ENCODE data around the gene ZNF254. TPM values are rescaled to one million over a fixed set of nuclear protein-coding genes. Genes with fewer than 3 reads are reported as not detected.

The ZNF254 gene
- total and polyA plus RNA-seq, 9 of the 15 experiments (the other 6 are each of a cell fraction or from before 2014, with no cell fraction given): 10.7 to 22.1 (median 14.2) TPM

DNA sequence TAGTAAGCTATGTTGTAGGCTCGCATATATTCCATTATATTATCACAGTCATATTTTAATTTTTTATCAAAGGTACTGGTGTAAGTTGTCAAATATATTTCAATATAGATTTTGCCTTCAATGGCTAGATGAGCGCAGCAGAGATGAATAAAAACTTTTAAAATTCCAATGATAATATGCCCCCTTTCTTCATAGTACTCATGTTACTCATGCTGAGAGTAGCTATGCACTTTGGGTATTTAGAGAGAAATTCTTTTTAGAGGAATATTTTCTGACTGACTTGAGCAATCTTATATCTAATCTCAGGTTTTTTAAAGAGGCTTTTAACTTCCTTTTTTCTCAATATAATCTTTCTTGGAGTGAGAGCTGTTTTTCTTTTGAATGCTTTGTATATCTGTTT, 11.4 kb downstream of the ZNF254 start:
- H3K9me3 ChIP-seq (replicated peaks; ENCODE audit: control insufficient read depth, insufficient read depth, low read depth, low read length): no peaks in the 10 kb centered on the region
- ATAC-seq: no peak
- WGBS (ENCODE audit: insufficient coverage, low coverage, missing lambda C conversion rate): 70% methylated on average over 2 of the region's 2 CpGs
- H3K9ac ChIP-seq (ENCODE audit: insufficient read depth in 1 of 2, low read depth in 2 of 2, low read length in 2 of 2): no peak overlapping the region
- FAIRE-seq: no peak
- H3K9me1 ChIP-seq (ENCODE audit: control insufficient read depth, insufficient read depth, low read length): no peaks in the 10 kb centered on the region
- H3K79me2 ChIP-seq (ENCODE audit: control insufficient read depth, insufficient read depth, low read length): peaks cover 81% of the 10 kb centered on the region
- no peaks in the 10 kb centered on the region; a peak in 1 of 5 replicates for H3K4me1 ChIP-seq (replicated peaks in 1 of 2; ENCODE audit: control insufficient read depth in 2 of 2, insufficient read depth in 2 of 2, low read length in 2 of 2)
- ChIA-PET POLR2A (interaction anchor here (2.3 kb wide), 1 partner anchor 11 kb away, joined by 9 read pairs; the partner anchor contains the start of gene ZNF254), CTCF (ENCODE audit: low intra/inter-chr PET ratio) (no interaction called here)
- no peak overlapping the region for H3K4me2 ChIP-seq (ENCODE audit: insufficient read depth, low read length)
- no peaks in the 10 kb centered on the region for H3K27me3 ChIP-seq (ENCODE audit: control insufficient read depth in 2 of 2, insufficient read depth in 2 of 2, low read length in 2 of 2)
- no TSS peak for BruUV-seq (replicated peaks)
- no peak overlapping the region for H2AFZ ChIP-seq (ENCODE audit: low read depth, low read length)
- H4K20me1 ChIP-seq (replicated peaks; ENCODE audit: control insufficient read depth, insufficient read depth, low read length): no peaks in the 10 kb centered on the region
- no peak overlapping the region for H3K27ac ChIP-seq (ENCODE audit: extremely low read depth, low read depth, low read length)
- no peak overlapping the region for H3K4me3 ChIP-seq
- TF ChIP-seq, protein P1, sequence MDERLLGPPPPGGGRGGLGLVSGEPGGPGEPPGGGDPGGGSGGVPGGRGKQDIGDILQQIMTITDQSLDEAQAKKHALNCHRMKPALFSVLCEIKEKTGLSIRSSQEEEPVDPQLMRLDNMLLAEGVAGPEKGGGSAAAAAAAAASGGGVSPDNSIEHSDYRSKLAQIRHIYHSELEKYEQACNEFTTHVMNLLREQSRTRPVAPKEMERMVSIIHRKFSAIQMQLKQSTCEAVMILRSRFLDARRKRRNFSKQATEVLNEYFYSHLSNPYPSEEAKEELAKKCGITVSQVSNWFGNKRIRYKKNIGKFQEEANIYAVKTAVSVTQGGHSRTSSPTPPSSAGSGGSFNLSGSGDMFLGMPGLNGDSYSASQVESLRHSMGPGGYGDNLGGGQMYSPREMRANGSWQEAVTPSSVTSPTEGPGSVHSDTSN (CRISPR knock-in tag; IDR thresholded peaks at IDR 0.05; ENCODE audit: low read depth): no peak
- TF ChIP-seq, protein P1 (tag; conservative IDR thresholded peaks at IDR 0.05; ENCODE audit: low read depth): no peak
- TF ChIP-seq TCF3 (CRISPR knock-in tag; IDR thresholded peaks at IDR 0.05) (no peak), NFIX (CRISPR knock-in tag; IDR thresholded peaks at IDR 0.05; ENCODE audit: low read depth) (no peak), SMAD3 (CRISPR knock-in tag; conservative IDR thresholded peaks at IDR 0.05) (no peak), ZNF175 (CRISPR knock-in tag; IDR thresholded peaks at IDR 0.05; ENCODE audit: low read depth) (no peak), TRIM28 (IDR thresholded peaks at IDR 0.05) (no peak), POLR3A (IDR thresholded peaks at IDR 0.05; ENCODE audit: borderline replicate concordance, extremely low read depth, insufficient read depth, insufficient read length) (no peak), HSF4 (CRISPR knock-in tag; IDR thresholded peaks at IDR 0.05; ENCODE audit: borderline replicate concordance) (no peak), CEBPB (tag; IDR thresholded peaks at IDR 0.05) (no peak), NFATC3 (IDR thresholded peaks at IDR 0.05) (no peak), NFE2 (IDR thresholded peaks at IDR 0.05; ENCODE audit: low read depth) (no peak), NUFIP1 (IDR thresholded peaks at IDR 0.05; ENCODE audit: partially characterized antibody) (no peak), REST (IDR thresholded peaks at IDR 0.05; ENCODE audit: borderline replicate concordance) (no peak), REST (CRISPR knock-in tag; IDR thresholded peaks at IDR 0.05; ENCODE audit: low read depth) (no peak)
- intact Hi-C loops (cut with micrococcal nuclease): no loop called here
- in situ Hi-C loops (cut with MboI): no loop called here
- peaks cover 18% of the 10 kb centered on the region; the same call in 1 of the 3 replicates for H3K36me3 ChIP-seq (ENCODE audit: control insufficient read depth, insufficient read depth, low read length)
- no peak for DNase-seq (ENCODE audit: extremely low read depth in 1 of 4, low spot score in 3 of 4)

All from K562 (cell line).